ENCODE data around the gene FBXW7.

The FBXW7 gene

GRCh38 chr4:152421576-152421975 is 114.3 kb downstream of the FBXW7 start:
- no peak for DNase-seq

- DNase-seq: no peak
Measured at GRCh38 chr4:152419809-152420208, 116.1 kb downstream of the FBXW7 start.

DNA sequence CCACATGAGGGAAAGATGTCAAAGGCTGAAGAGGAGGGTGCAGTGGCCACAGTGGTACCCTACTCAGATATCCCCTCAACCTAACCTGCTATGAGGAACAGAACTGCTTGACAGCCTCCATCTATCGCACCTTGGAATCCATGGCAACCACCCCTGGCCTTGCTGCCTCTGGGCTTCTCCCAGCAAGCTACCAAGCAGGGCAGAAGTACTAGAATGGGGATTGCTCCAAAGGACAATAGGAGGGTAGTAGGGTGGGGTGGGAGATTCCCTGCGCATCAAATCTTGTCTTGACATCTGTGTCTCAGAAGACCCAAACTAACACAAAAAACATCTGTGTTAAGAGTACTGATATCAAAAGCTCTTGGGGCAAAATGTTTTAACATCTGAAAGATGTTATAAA is 118.2 kb downstream of the FBXW7 start:
- no peak for DNase-seq

GRCh38 chr4:152415980-152416379 is 119.9 kb downstream of the FBXW7 start:
- DNase-seq: no peak

DNA sequence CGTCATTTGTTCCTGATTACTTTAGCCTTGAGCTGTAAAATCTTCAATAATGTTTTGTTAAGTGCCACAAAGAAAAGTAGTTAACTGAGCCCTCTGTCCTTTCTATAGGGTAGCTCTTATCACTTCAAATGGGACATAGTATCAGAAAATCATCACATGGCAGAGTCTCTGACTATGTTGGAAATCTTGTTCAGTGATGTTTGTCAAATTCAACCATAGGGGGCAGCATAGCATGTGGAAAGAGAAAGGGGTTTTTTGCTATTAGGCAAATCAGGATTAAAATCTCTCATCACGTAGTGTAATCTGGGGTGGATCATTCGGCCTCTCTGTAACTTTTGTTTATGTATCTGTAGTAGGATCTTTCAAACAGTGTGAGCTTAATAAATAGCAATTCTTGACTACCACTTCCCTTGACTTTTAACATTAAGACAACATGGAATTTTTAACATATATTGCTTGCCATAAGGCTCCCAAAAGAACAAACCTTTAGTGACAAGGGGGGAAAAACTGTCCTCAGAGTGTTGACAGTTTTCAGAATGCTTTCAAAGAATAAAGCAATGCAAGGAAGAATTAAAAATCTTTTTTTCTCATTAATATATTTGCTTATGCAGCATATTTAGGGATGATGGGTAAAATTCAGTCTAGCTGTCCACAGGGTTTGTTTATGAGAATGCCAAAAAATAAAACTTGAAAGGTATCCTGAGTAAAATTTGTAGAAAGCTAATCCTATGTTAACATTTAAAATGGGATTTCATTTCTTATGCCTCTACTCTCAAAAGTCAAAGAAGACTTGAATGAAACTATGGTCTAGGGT is 127.2 kb downstream of the FBXW7 start:
- DNase-seq: no peak

GRCh38 chr4:152401424-152401823 is 134.5 kb downstream of the FBXW7 start:
- no peak for DNase-seq

DNA sequence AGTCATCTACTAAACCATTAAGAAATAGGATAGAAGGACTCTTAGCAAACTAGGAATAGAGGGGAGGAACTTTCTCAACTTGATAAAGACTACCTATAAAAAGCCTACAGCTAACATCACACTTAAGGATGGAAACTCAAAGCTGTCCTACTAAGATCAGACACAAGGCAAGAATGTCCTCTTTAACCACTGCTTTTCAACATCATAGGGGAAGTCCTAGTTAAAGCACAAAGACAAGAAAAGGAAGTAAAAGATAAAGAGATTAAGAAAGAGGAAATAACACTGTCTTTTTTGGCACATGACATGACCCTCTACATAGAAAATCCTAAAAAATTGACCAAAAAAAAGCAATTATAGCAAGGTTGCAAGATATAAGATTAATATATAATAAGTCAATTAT is 136.6 kb downstream of the FBXW7 start:
- DNase-seq: no peak

- DNase-seq: no peak
Measured at GRCh38 chr4:152398060-152398459, 137.8 kb downstream of the FBXW7 start.

DNA sequence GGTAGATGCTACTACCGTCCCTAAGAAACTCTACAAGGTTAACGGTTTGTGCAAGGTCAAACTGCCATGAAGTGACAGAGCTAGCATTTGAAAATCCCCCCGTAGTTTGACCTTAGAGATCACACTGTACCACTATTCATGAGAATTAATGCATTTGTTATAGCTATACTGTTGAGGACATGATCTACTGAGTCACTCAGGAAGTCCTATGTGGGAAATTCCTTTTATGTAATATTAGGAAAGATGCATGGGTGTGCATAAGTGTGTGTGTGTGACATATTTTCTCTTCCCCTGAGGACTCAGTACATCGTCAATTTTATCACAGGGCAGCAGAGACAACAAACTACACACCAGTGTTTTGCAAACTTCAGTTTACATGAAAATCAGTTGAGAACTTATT is 141.1 kb downstream of the FBXW7 start:
- no peak for DNase-seq

DNA sequence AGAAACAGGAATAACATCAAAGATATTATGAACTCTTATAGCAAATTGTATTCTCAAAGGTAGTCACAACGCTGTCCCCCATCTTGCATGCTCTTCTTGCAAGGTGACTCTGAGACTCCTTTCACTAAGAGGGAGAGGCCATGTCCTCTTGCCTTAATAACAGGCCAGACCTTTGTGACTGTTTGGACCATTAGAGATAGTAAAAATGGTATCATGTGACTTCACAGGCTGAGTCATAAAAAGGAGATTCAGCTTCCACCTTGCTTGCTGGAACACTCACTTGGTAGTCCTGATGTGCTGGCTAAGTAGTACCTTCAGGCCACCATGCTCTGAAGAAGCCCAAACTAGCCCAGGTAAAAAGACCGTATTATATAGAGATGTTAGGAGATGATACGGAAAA is 143.8 kb downstream of the FBXW7 start:
- no peak for DNase-seq

GRCh38 chr4:152390216-152390615 is 145.7 kb downstream of the FBXW7 start:
- no peak for DNase-seq

GRCh38 chr4:152389359-152389758 is 146.5 kb downstream of the FBXW7 start:
- no peak for DNase-seq

GRCh38 chr4:152385551-152385950 is 150.3 kb downstream of the FBXW7 start:
- DNase-seq: no peak

GRCh38 chr4:152382057-152382785 is 153.7 kb downstream of the FBXW7 start:
- no peak for DNase-seq

DNA sequence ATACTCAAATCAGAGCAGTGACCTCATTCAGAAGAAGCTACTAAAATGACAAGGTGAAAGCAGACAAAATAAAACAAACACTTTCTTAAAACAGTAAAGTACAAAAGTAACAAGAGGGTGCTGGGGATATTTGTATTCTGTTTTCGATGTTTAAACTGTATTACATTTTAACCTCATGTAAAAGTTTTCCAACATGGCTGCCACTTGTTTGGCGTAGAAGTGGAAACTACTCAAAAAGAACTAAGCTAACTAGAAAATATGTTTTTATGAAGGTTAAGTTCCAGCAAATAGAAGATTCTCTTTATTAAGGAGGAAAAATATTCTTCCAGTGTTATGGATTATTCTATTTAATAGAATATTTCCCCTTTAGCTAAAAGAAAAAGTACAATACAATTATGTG is 155.0 kb downstream of the FBXW7 start:
- no peak for DNase-seq

DNA sequence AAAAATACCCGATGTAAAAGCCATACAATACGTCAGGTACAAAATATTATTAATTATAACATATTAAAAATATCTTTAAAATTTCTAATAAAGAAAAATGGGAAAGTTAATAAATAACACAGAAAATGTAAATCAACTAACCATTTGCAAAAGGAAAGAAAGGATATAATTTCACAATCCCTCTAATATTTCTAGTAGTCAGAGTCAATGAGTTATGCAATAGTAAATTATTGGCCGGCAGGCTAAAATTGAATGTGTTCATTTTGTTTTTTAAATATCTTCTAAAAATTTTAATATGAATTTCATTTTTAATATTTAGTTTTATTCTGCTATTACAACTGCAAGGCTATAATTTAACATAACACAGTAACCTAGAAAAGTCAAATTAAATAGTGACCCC is 155.7 kb downstream of the FBXW7 start:
- DNase-seq: no peak

DNA sequence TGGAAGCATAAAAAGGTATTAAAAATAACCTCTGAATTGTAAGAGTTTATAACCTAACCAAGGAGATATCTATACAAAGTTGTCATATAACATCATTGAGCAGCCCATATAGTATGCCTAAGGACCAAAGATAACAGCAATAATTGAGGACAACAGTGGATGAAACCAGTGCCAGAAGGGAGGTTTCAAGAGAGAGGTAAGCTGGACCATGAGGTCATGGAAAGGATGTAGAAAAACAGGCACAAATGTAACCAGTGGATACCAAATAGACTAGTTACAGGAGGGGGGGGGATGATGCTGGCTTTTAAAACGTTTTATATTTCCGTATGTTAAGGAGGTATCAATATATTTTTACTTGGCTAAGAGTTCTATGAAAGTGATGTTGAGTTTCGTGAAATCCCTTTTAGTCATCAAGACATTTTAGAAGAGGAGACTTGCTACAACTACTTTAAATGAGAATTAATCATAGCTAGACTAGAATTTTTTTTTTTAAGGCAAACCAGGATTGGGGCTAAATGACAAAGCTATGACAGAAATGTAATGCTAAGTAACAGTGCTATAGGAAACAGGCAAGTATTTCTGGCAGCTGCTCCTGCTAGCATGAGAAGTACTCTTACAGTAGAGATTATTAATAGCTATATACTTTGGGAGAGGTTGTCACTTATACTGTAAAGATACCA is 161.1 kb downstream of the FBXW7 start:
- DNase-seq: no peak

- no peak for DNase-seq
Measured at GRCh38 chr4:152374153-152374552, 161.7 kb downstream of the FBXW7 start.

DNA sequence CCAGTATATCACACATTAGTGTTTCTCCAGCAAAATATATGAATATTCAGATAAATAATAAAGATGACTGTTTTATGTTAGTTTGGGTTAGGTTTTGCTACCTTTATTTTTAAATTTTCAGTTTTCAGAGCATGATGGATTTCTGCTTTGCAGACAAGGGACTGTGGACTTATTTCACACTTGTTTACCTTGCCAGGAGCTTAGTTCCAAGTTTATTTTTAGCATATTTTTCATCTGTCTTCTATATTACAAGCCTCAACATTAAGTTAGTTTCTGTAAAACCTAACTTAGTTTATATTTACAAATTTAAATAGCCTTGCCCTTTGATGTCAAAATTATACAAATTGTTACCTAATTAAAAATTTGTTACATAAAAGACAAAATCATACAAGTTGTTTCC is 163.4 kb downstream of the FBXW7 start:
- no peak for DNase-seq

DNA sequence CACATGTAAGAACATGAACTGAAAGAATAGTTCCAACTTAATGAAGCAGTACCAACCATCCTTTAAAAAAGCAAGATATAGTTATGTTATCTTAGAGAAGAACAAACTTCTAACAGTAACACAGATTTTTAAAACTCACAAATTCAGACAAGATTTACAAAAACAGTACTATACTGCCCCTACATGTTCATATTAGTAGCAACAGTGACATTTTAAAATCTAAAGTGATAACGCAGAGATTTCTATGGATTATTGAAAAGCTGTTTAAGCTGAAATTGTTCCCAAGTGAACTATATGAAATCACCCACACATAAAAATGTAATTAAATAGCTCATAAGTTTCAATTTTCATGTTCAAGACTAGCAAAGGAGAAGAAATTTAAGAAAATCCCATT is 166.0 kb downstream of the FBXW7 start:
- DNase-seq: no peak

DNA sequence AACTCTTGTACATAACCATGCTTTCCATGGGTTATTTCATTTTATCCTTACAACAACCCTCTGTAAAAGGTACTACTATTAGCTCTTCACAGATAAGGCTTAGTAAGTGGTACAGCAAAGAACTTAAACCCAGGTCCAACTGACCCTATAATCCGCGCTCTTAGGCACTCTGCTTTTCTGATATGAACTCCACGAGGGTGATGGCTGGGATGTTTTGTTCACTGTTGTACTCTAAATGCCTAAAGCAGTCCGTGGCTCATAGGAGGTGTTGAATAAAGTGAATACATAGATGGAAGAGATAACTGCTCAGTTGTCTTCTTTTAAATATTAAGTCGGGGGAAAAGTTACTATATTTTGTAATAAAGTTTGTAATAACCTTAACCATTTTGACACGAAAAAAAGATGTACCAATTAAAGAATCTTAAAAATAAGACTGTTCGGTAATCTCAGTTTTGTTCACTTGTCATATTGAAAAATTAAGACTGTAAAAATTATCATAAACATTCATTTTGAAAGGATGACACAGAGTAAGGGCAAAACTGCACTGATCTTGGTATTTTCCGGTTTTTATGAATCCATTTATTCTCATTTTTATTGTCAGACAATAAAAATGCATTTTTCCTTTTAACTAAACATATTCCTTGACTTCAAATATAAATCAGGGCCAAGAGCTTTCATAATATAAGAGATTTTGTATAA is 166.5 kb downstream of the FBXW7 start:
- no peak for DNase-seq

GRCh38 chr4:152368001-152368400 is 167.9 kb downstream of the FBXW7 start:
- DNase-seq: no peak

- DNase-seq: no peak
Measured at GRCh38 chr4:152364883-152365282, 171.0 kb downstream of the FBXW7 start.
